K562 (cell line): ENCODE measurements around the gene DCLK2. TPM values are rescaled to one million over a fixed set of nuclear protein-coding genes. Genes with fewer than 3 reads are reported as not detected.

ENCODE experiments used
- ATAC-seq: fragments of 200-7000 bp; cut with Tn5 transposase; 3 replicates; pipeline ENCODE4 v1.9.1; 2020; ENCODE audit warnings: moderate library complexity
- BruUV-seq: library from RNA; stranded (reverse); fragments of 400-500 nt; replicated peaks from 2 replicates; lab custom pipeline; 2021; lab: Mats Ljungman, UMichigan
- CTCF ChIA-PET: fragments of 300-600 bp; formaldehyde crosslinking; extraction: SDS; loops from one replicate; lab custom pipeline; 2021; ENCODE audit warnings: low intra/inter-chr PET ratio; lab: Yijun Ruan, JAX
- POLR2A ChIA-PET: fragments of 300-600, 350-650 bp; sonication (Branson Sonifier 250); formaldehyde crosslinking; extraction: SDS; loops from one replicate; lab custom pipeline; 2021; ENCODE audit warnings: antibody characterized with exemption, inconsistent platforms; lab: Yijun Ruan, JAX
- DNase-seq, 4 experiments: peaks; one replicate each; pipeline versions ENCODE4 v3.0.0 to v3.0.0-alpha.2; 2011 to 2018; ENCODE audit warnings: low spot score in 3 of 4, mixed read lengths in 3 of 4; ENCODE audit errors: extremely low read depth in 1 of 4
- FAIRE-seq: peaks from 2 replicates; lab custom pipeline; 2011; peaks lifted over from hg19 to GRCh38; lab: Jason Lieb, UNC
- H2AFZ ChIP-seq: 2 replicates; pipeline ENCODE4 v1.6.0; 2011; ENCODE audit warnings: low read depth, low read length, control low read depth, inconsistent platforms
- H3K27ac ChIP-seq: fragments of 200-600 bp; 3 replicates; pipeline ENCODE4 v1.8.0; 2011; ENCODE audit warnings: low read depth, mild to moderate bottlenecking, control low read depth, inconsistent platforms, low read length, moderate library complexity, mixed read lengths; ENCODE audit errors: extremely low read depth
- H3K27me3 ChIP-seq, 2 experiments: fragments of 300-600 bp in 1 of 2; 2 replicates in 1 of 2; 3 replicates in 1 of 2; pipeline versions ENCODE4 v1.6.0 to v1.8.0; 2011; ENCODE audit warnings: inconsistent platforms in 2 of 2, low read length in 2 of 2, mild to moderate bottlenecking in 1 of 2, mixed read lengths in 1 of 2, moderate library complexity in 1 of 2; ENCODE audit not compliant: control insufficient read depth in 2 of 2, insufficient read depth in 2 of 2
- H3K36me3 ChIP-seq: fragments of 300-600 bp; 3 replicates; pipeline ENCODE4 v1.8.0; 2011; ENCODE audit warnings: mild to moderate bottlenecking, low read length, inconsistent platforms; ENCODE audit not compliant: control insufficient read depth, insufficient read depth
- H3K4me1 ChIP-seq, 2 experiments: fragments of 200-600 bp in 1 of 2; replicated peaks in 1 of 2; 2 replicates in 1 of 2; 3 replicates in 1 of 2; pipeline versions ENCODE4 v1.5.1 to v1.8.0; 2011; ENCODE audit warnings: inconsistent platforms in 2 of 2, low read length in 2 of 2, mild to moderate bottlenecking in 1 of 2, mixed read lengths in 1 of 2, moderate library complexity in 1 of 2; ENCODE audit not compliant: control insufficient read depth in 2 of 2, insufficient read depth in 2 of 2
- H3K4me2 ChIP-seq: 2 replicates; pipeline ENCODE4 v1.6.1; 2011; ENCODE audit warnings: low read length, control low read depth, inconsistent platforms, mixed read lengths; ENCODE audit not compliant: insufficient read depth
- H3K4me3 ChIP-seq: fragments of 200-600 bp; sonication (generic), shearing (Covaris generic); 2 replicates; pipeline ENCODE4 v1.5.1; 2016; ENCODE audit warnings: control low read depth, inconsistent platforms
- H3K79me2 ChIP-seq: fragments of 200-600 bp; 3 replicates; pipeline ENCODE4 v1.8.0; 2011; ENCODE audit warnings: low read length, inconsistent platforms; ENCODE audit not compliant: control insufficient read depth, insufficient read depth
- H3K9ac ChIP-seq, 2 experiments: 2 replicates each; pipeline versions ENCODE4 v1.6.0 to v1.6.1; 2011; ENCODE audit warnings: low read depth in 2 of 2, low read length in 2 of 2, control low read depth in 1 of 2, inconsistent platforms in 1 of 2, mild to moderate bottlenecking in 1 of 2, mixed read lengths in 1 of 2; ENCODE audit not compliant: insufficient read depth in 1 of 2
- H3K9me1 ChIP-seq: one replicate; pipeline ENCODE4 v1.6.0; 2011; ENCODE audit warnings: inconsistent platforms, mild to moderate bottlenecking, low read length, moderate library complexity; ENCODE audit not compliant: control insufficient read depth, insufficient read depth
- H3K9me3 ChIP-seq: replicated peaks from 2 replicates; pipeline ENCODE4 v1.5.1; 2011; ENCODE audit warnings: low read depth, low read length, inconsistent platforms; ENCODE audit not compliant: control insufficient read depth, insufficient read depth
- H4K20me1 ChIP-seq: replicated peaks from 2 replicates; pipeline ENCODE4 v1.6.1; 2011; ENCODE audit warnings: low read length, inconsistent platforms, mixed read lengths; ENCODE audit not compliant: control insufficient read depth, insufficient read depth
- ARNT ChIP-seq, 2 experiments: fragments of 450-650 bp; IDR thresholded peaks; 2 replicates each; pipeline ENCODE4 v1.6.1; 2016; ENCODE audit warnings: mild to moderate bottlenecking in 1 of 2
- ELF1 ChIP-seq: fragments of 200-800 bp; sonication (Bioruptor generic); IDR thresholded peaks from 2 replicates; pipeline ENCODE4 v1.6.1; 2016; ENCODE audit warnings: missing genetic modification characterization, missing compliant biosample characterization
- GTF3C2 ChIP-seq: IDR thresholded peaks from 3 replicates; pipeline ENCODE4 v1.6.1; 2011; ENCODE audit warnings: borderline replicate concordance, mild to moderate bottlenecking, moderate library complexity; ENCODE audit not compliant: insufficient read length; ENCODE audit errors: extremely low read depth
- HMGN3 ChIP-seq: IDR thresholded peaks from 2 replicates; pipeline ENCODE4 v1.6.1; 2011; ENCODE audit warnings: borderline replicate concordance, low read depth, mild to moderate bottlenecking, mixed read lengths, low read length; ENCODE audit not compliant: insufficient read length; ENCODE audit errors: extremely low read depth
- KDM2B ChIP-seq: fragments of 250-450 bp; sonication (Bioruptor Pico); IDR thresholded peaks from 2 replicates; pipeline ENCODE4 v1.8.0; 2021; ENCODE audit warnings: mild to moderate bottlenecking, moderate library complexity
- KLF6 ChIP-seq: fragments of 250-450 bp; sonication (Bioruptor Pico); IDR thresholded peaks from 2 replicates; pipeline ENCODE4 v1.4.0; 2020; ENCODE audit warnings: mild to moderate bottlenecking, moderate library complexity, borderline replicate concordance
- LARP7 ChIP-seq: fragments of 450-650 bp; IDR thresholded peaks from 2 replicates; pipeline ENCODE4 v1.6.1; 2016
- PHB ChIP-seq: fragments of 250-450 bp; sonication (Bioruptor Pico); IDR thresholded peaks from 2 replicates; pipeline ENCODE4 v1.5.0; 2021
- SIN3A ChIP-seq, 2 experiments: fragments of 150-350 bp in 1 of 2; IDR thresholded peaks; 2 replicates each; pipeline ENCODE4 v1.6.1; 2011 to 2016; ENCODE audit warnings: borderline replicate concordance in 2 of 2, low read depth in 2 of 2, low read length in 2 of 2, mild to moderate bottlenecking in 2 of 2, moderate library complexity in 2 of 2; ENCODE audit not compliant: control insufficient read depth in 1 of 2
- TSHZ1 ChIP-seq: fragments of 250-450 bp; sonication (Bioruptor Pico); IDR thresholded peaks from 2 replicates; pipeline ENCODE4 v1.4.0; 2020; ENCODE audit warnings: mild to moderate bottlenecking, moderate library complexity
- ZNF121 ChIP-seq: sonication (generic); formaldehyde crosslinking; conservative IDR thresholded peaks from 2 replicates; pipeline ENCODE4 v1.8.0; 2022; ENCODE audit warnings: missing genetic modification reagents
- ZNF232 ChIP-seq: sonication (generic); formaldehyde crosslinking; IDR thresholded peaks from 2 replicates; pipeline ENCODE4 v1.8.0; 2022; ENCODE audit warnings: mild to moderate bottlenecking, missing genetic modification reagents
- ZNF239 ChIP-seq: fragments of 250-450 bp; sonication (Bioruptor Pico); IDR thresholded peaks from 2 replicates; pipeline ENCODE4 v1.4.0; 2020; ENCODE audit warnings: mild to moderate bottlenecking
- ZNF347 ChIP-seq: fragments of 450-650 bp; formaldehyde crosslinking; IDR thresholded peaks from 2 replicates; pipeline ENCODE4 v1.4.0; 2020; ENCODE audit warnings: low read depth, mild to moderate bottlenecking, moderate library complexity
- ZNF507 ChIP-seq: conservative IDR thresholded peaks from 2 replicates; pipeline ENCODE4 v1.6.1; 2017; ENCODE audit warnings: missing genetic modification characterization, missing compliant biosample characterization
- ZNF75A ChIP-seq: fragments of 450-650 bp; formaldehyde crosslinking; IDR thresholded peaks from 2 replicates; pipeline ENCODE4 v1.4.0; 2020; ENCODE audit warnings: mild to moderate bottlenecking
- WGBS: fragments of 100-300 bp; shearing (Covaris generic); methylation state at CpG from one replicate; pipeline ENCODE4 v1.1.6; 2016; ENCODE audit warnings: low coverage, mixed read lengths; ENCODE audit not compliant: insufficient coverage; ENCODE audit errors: missing lambda C conversion rate; 5-methylcytosine and 5-hydroxymethylcytosine counted together
- in situ Hi-C: fragments of 300-500 bp; cut with MboI; formaldehyde crosslinking; loops from 4 replicates; pipeline ENCODE4 v1.15.0; 2018; ENCODE audit warnings: inconsistent platforms, mixed read lengths
- intact Hi-C: fragments of 100-400 bp; cut with micrococcal nuclease; formaldehyde crosslinking; loops from 2 replicates; pipeline ENCODE4 v1.14.2; 2022
- polyA plus RNA-seq, 8 experiments: library from polyadenylated mRNA; depleted of rRNA in 4 of 8; stranded (reverse) in 5 of 8; unstranded in 3 of 8; fragments of >200 nt; fragmentation: Nextera tagmentation in 2 of 8; fragmentation: Illumina TruSeq in 1 of 8; extraction: Ambion mirVana in 2 of 8; extraction: Trizol in 1 of 8; gene quantifications; 2 replicates each; pipeline versions ENCODE4 v1.2.1 to v1.2.3, GENCODE V29; 2011 to 2014; ENCODE audit warnings: inconsistent platforms in 1 of 8, missing spikeins in 1 of 8
- total RNA-seq, 7 experiments: library from RNA; depleted of rRNA in 6 of 7; stranded (reverse); fragments of >200 nt in 6 of 7; fragmentation: Illumina TruSeq in 2 of 7; extraction: Trizol in 2 of 7; gene quantifications; 2 replicates each; pipeline versions ENCODE4 v1.2.1 to v1.2.3, GENCODE V29; 2011 to 2021; ENCODE audit warnings: low replicate concordance in 1 of 7

Gene DCLK2
- total and polyA plus RNA-seq, 9 of the 15 experiments (the other 6 are each of a cell fraction or from before 2014, with no cell fraction given): not detected

GRCh38 chr4:150199056-150199455 is 120.8 kb downstream of the DCLK2 start:
- ChIA-PET POLR2A (no interaction called here), CTCF (no interaction called here)
- Histone ChIP-seq H3K4me3 (no peak overlapping the region), H3K4me2 (no peak overlapping the region), H3K4me1 (no peaks in the 10 kb centered on the region), H2AFZ (no peak overlapping the region), H3K27ac (no peak overlapping the region), H3K36me3 (no peaks in the 10 kb centered on the region), H3K9ac (no peak overlapping the region), H3K27me3 (peaks cover 0 to 2% of the 10 kb centered on the region in 2 experiments; a peak in 1 of 5 replicates), H3K9me3 (no peaks in the 10 kb centered on the region), H3K79me2 (no peaks in the 10 kb centered on the region), H4K20me1 (no peaks in the 10 kb centered on the region), H3K9me1 (no peaks in the 10 kb centered on the region)
- WGBS: 0% methylated on average over 2 of the region's 2 CpGs
- ATAC-seq (no peak), FAIRE-seq (no peak), DNase-seq (no peak)
- BruUV-seq: no TSS peak
- in situ Hi-C loops: no loop called here
- TF ChIP-seq KLF6 (CRISPR knock-in tag) (no peak), GTF3C2 (no peak), PHB (CRISPR knock-in tag) (no peak), LARP7 (no peak), ELF1 (tag) (no peak), ZNF121 (CRISPR knock-in tag) (no peak), ZNF75A (CRISPR knock-in tag) (no peak), ZNF239 (no peak), ZNF232 (CRISPR knock-in tag) (no peak), ZNF347 (CRISPR knock-in tag) (no peak), TSHZ1 (CRISPR knock-in tag) (no peak), HMGN3 (no peak), KDM2B (no peak), SIN3A (IDR thresholded peaks at IDR 0.05; ENCODE audit: borderline replicate concordance in 2 of 2, control insufficient read depth in 1 of 2, low read depth in 2 of 2, low read length in 2 of 2) (no peak), ARNT (IDR thresholded peaks at IDR 0.05) (no peak), ZNF507 (tag) (no peak)
- TF ChIP-seq, all 486 proteins: peak for 0
- intact Hi-C loops: no loop called here
